Caco-2 (cell line): ENCODE data around the gene UNC5A. TPM values are rescaled to one million over a fixed set of nuclear protein-coding genes. Genes with fewer than 3 reads are reported as not detected.

ENCODE experiments used
- BruUV-seq: library from RNA; stranded (reverse); fragments of 400-500 nt; replicated peaks from 2 replicates; lab custom pipeline; 2021; lab: Mats Ljungman, UMichigan
- CTCF ChIA-PET: fragments of 300-600 bp; sonication (Branson Sonifier 250); formaldehyde crosslinking; loops from one replicate; lab custom pipeline; 2022; ENCODE audit warnings: antibody characterized with exemption; lab: Charles Lee
- POLR2A ChIA-PET: fragments of 300-600 bp; sonication (Branson Sonifier 250); formaldehyde crosslinking; loops from one replicate; lab custom pipeline; 2022; ENCODE audit warnings: antibody characterized with exemption; lab: Charles Lee
- DNase-seq, 2 experiments: peaks; one replicate each; pipeline versions ENCODE4 v3.0.0 to v3.0.0-alpha.2; 2020 to 2022
- H3K27me3 ChIP-seq: replicated peaks from 2 replicates; pipeline ENCODE4 v1.6.0; 2011; ENCODE audit warnings: low read length; ENCODE audit not compliant: control insufficient read depth, insufficient read depth
- H3K36me3 ChIP-seq: 2 replicates; pipeline ENCODE4 v1.5.1; 2011; ENCODE audit warnings: low read length; ENCODE audit not compliant: control insufficient read depth, insufficient read depth
- H3K4me1 ChIP-seq: fragments of 250-450 bp; sonication (Bioruptor Pico); 2 replicates; pipeline ENCODE4 v1.5.1; 2020; ENCODE audit warnings: mild to moderate bottlenecking
- H3K4me3 ChIP-seq: 2 replicates; pipeline ENCODE4 v1.5.1; 2011; ENCODE audit warnings: low read depth, mild to moderate bottlenecking, control low read depth, low read length
- H3K9me3 ChIP-seq: fragments of 250-450 bp; sonication (Bioruptor Pico); 2 replicates; pipeline ENCODE4 v1.5.1; 2020; ENCODE audit warnings: mild to moderate bottlenecking, moderate library complexity
- H3K27ac Mint-ChIP-seq: one replicate; pipeline ENCODE4 v1.8.0; 2022; ENCODE audit warnings: mixed read lengths; ENCODE audit not compliant: unreplicated experiment
- H3K27me3 Mint-ChIP-seq: one replicate; pipeline ENCODE4 v1.8.0; 2022; ENCODE audit warnings: mixed read lengths; ENCODE audit not compliant: insufficient read depth, unreplicated experiment
- H3K36me3 Mint-ChIP-seq: one replicate; pipeline ENCODE4 v1.8.0; 2022; ENCODE audit warnings: mild to moderate bottlenecking, mixed read lengths; ENCODE audit not compliant: insufficient read depth, unreplicated experiment
- H3K4me1 Mint-ChIP-seq: one replicate; pipeline ENCODE4 v1.8.0; 2022; ENCODE audit warnings: low read depth, mixed read lengths; ENCODE audit not compliant: unreplicated experiment
- H3K4me3 Mint-ChIP-seq: one replicate; pipeline ENCODE4 v1.8.0; 2022; ENCODE audit warnings: mild to moderate bottlenecking, moderate library complexity, mixed read lengths; ENCODE audit not compliant: unreplicated experiment
- H3K9me3 Mint-ChIP-seq: one replicate; pipeline ENCODE4 v1.8.0; 2022; ENCODE audit warnings: mixed read lengths; ENCODE audit not compliant: unreplicated experiment
- intact Hi-C: fragments of 100-400 bp; cut with micrococcal nuclease; formaldehyde crosslinking; loops from one replicate; pipeline ENCODE4 v1.10.0; 2022; ENCODE audit not compliant: unreplicated experiment
- total RNA-seq: library from RNA; stranded (reverse); gene quantifications from 2 replicates; pipeline ENCODE4 v1.2.3, GENCODE V29; 2022
- TF ChIP-seq, protein P1 (sequence below), 2 experiments: fragments of 200-600 bp in 1 of 2; IDR thresholded peaks; 1 replicate in 1 of 2; 2 replicates in 1 of 2; pipeline versions ENCODE4 v1.5.1 to v1.8.0; 2011 to 2022; ENCODE audit warnings: antibody characterized with exemption in 1 of 2, control low read depth in 1 of 2, inconsistent platforms in 1 of 2, low read depth in 1 of 2, low read length in 1 of 2, mild to moderate bottlenecking in 1 of 2, moderate library complexity in 1 of 2; ENCODE audit not compliant: insufficient read depth in 1 of 2, severe bottlenecking in 1 of 2, unreplicated experiment in 1 of 2

UNC5A gene
- total RNA-seq, 1 experiment from 2014 or later = not detected

GRCh38 chr5:176891331-176891958, 81.1 kb downstream of the UNC5A start:
- H3K4me3 Mint-ChIP-seq = no peak overlapping the region
- Histone ChIP-seq H3K4me3 (no peak overlapping the region), H3K27me3 (no peaks in the 10 kb centered on the region), H3K9me3 (no peaks in the 10 kb centered on the region), H3K36me3 (no peaks in the 10 kb centered on the region), H3K4me1 (no peaks in the 10 kb centered on the region)
- H3K36me3 Mint-ChIP-seq = no peaks in the 10 kb centered on the region
- no peaks in the 10 kb centered on the region for H3K4me1 Mint-ChIP-seq
- no TSS peak for BruUV-seq
- ChIA-PET POLR2A (interaction anchor here (0.5 kb wide), 1 partner anchor 361 kb away, joined by 4 read pairs; no protein-coding TSS in a partner anchor), CTCF (no interaction called here)
- H3K27me3 Mint-ChIP-seq = no peaks in the 10 kb centered on the region
- H3K27ac Mint-ChIP-seq = no peak overlapping the region
- intact Hi-C loops = no loop called here
- no peaks in the 10 kb centered on the region for H3K9me3 Mint-ChIP-seq
- TF ChIP-seq, protein P1, sequence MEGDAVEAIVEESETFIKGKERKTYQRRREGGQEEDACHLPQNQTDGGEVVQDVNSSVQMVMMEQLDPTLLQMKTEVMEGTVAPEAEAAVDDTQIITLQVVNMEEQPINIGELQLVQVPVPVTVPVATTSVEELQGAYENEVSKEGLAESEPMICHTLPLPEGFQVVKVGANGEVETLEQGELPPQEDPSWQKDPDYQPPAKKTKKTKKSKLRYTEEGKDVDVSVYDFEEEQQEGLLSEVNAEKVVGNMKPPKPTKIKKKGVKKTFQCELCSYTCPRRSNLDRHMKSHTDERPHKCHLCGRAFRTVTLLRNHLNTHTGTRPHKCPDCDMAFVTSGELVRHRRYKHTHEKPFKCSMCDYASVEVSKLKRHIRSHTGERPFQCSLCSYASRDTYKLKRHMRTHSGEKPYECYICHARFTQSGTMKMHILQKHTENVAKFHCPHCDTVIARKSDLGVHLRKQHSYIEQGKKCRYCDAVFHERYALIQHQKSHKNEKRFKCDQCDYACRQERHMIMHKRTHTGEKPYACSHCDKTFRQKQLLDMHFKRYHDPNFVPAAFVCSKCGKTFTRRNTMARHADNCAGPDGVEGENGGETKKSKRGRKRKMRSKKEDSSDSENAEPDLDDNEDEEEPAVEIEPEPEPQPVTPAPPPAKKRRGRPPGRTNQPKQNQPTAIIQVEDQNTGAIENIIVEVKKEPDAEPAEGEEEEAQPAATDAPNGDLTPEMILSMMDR (IDR thresholded peaks at IDR 0.05; ENCODE audit: insufficient read depth in 1 of 2, low read depth in 1 of 2, low read length in 1 of 2, severe bottlenecking in 1 of 2, unreplicated experiment in 1 of 2) = no peak
- DNase-seq = no peak

GRCh38 chr5:176892663-176893062, 82.3 kb downstream of the UNC5A start:
- H3K4me3 Mint-ChIP-seq = no peak overlapping the region
- Histone ChIP-seq H3K27me3 (no peaks in the 10 kb centered on the region), H3K4me3 (no peak overlapping the region), H3K36me3 (no peaks in the 10 kb centered on the region), H3K4me1 (no peaks in the 10 kb centered on the region), H3K9me3 (no peaks in the 10 kb centered on the region)
- no peak for DNase-seq
- CTCF ChIA-PET = no interaction called here
- TF ChIP-seq, protein P1 (IDR thresholded peaks at IDR 0.05; ENCODE audit: insufficient read depth in 1 of 2, low read depth in 1 of 2, low read length in 1 of 2, severe bottlenecking in 1 of 2, unreplicated experiment in 1 of 2) = no peak
- H3K27me3 Mint-ChIP-seq = no peaks in the 10 kb centered on the region
- intact Hi-C loops = no loop called here
- H3K36me3 Mint-ChIP-seq = no peaks in the 10 kb centered on the region
- POLR2A ChIA-PET = no interaction called here
- no TSS peak for BruUV-seq
- no peaks in the 10 kb centered on the region for H3K9me3 Mint-ChIP-seq
- H3K27ac Mint-ChIP-seq = no peak overlapping the region
- no peaks in the 10 kb centered on the region for H3K4me1 Mint-ChIP-seq

- Histone ChIP-seq H3K9me3 (no peaks in the 10 kb centered on the region), H3K4me3 (no peak overlapping the region), H3K36me3 (no peaks in the 10 kb centered on the region), H3K27me3 (no peaks in the 10 kb centered on the region), H3K4me1 (no peaks in the 10 kb centered on the region)
- Mint-ChIP-seq H3K27me3 (no peaks in the 10 kb centered on the region), H3K9me3 (no peaks in the 10 kb centered on the region), H3K27ac (no peak overlapping the region), H3K4me1 (no peaks in the 10 kb centered on the region), H3K4me3 (no peak overlapping the region), H3K36me3 (peaks cover 6% of the 10 kb centered on the region)
- ChIA-PET POLR2A (no interaction called here), CTCF (no interaction called here)
- TF ChIP-seq, protein P1 (IDR thresholded peaks at IDR 0.05; ENCODE audit: insufficient read depth in 1 of 2, low read depth in 1 of 2, low read length in 1 of 2, severe bottlenecking in 1 of 2, unreplicated experiment in 1 of 2) = no peak
- BruUV-seq = no TSS peak
- intact Hi-C loops = no loop called here
- DNase-seq = no peak
Observed at GRCh38 chr5:176894298-176894697, 83.9 kb downstream of the UNC5A start.
